Germinal center (tissue), 1 donor: ENCODE data around the gene MYO18B.

ENCODE experiments used
- DNase-seq: peaks from one replicate; pipeline ENCODE4 v3.0.0; 2012; ENCODE audit warnings: mixed read lengths, low spot score

MYO18B gene

GRCh38 chr22:25823276-25823675, 81.3 kb downstream of the MYO18B start:
- no peak for DNase-seq

GRCh38 chr22:25824828-25825423, 82.9 kb downstream of the MYO18B start:
- DNase-seq, result no peak

GRCh38 chr22:25827415-25827814, 85.4 kb downstream of the MYO18B start:
- DNase-seq, result no peak

- no peak for DNase-seq
Measured at GRCh38 chr22:25828422-25828821, 86.4 kb downstream of the MYO18B start.

DNA sequence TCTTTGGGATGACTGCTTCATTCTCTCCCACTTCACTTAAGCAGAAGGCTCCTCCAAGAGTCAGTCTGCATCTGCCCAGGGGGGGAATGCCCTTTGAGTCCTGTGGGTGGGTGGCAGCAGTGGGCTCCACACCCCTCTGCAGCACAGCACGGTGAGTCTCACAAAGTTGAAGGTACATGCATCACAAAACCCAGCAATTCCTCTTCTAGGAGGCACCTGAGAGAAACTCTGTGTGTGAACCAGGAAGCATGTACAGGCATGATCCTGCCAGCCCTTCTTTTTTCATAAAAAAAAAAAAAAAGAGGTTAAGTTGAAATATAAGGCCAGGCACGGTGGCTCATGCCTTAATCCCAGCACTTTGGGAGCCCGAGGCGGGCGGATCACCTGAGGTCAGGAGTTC, 87.2 kb downstream of the MYO18B start:
- no peak for DNase-seq

GRCh38 chr22:25829808-25830777, 88.1 kb downstream of the MYO18B start:
- no peak for DNase-seq

DNA sequence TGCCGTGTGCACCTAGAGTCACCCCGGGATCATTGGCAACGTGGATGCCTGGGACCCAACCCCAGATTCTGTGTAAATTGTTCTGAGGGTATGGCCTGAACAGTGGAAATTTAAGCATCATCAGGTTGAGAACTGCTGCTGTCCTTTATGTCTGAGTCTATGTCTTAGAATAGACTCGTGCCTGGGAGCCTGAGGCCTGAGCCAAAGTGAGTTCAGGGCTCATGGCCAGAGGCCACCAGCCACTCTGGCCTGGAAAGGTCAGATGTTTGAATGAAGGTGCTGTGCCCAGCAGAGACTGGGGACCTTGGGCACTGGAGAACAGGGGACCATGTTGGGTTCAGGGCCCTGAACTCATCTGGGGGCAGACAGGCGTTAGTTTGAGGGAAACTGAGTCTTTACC, 91.1 kb downstream of the MYO18B start:
- no peak for DNase-seq

DNA sequence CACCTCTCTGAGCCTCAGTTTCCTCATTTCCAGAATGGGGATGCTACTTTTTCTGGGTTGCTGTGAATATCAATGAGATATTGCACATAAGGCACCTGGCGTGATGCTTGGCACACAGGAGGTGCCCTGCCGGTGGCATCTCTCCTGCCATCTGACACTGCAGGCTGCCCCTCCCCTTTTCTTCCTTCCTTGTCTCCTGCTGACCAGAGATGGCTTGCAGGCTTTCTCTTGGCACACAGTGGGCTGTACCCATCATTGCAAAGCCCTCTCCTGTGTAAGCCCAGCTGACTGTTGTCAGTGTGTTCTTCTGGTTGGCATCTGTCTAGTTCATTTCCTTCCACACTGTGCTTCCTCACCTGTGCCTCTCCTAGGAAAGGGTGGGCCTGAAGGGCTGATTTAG, 91.7 kb downstream of the MYO18B start:
- no peak for DNase-seq

DNA sequence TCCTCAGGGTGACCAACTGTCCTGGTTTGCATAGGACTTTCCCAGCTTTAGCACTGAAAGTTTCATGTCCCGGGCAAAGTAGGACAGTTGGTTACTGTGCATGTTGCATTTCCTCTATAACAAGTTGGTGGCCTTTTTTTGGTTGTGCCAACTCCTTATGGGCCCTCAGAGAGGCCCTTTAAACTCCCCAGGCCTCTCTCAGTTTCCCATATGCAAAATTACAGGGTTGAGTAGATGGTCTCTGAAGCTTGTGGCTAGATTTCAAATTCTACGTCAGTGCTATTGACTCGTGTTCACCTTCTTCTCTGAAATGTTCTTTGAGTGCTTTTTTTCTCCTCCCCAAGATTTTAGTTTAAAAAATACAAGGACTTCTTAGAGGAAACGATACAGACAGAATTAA, 92.5 kb downstream of the MYO18B start:
- no peak for DNase-seq

GRCh38 chr22:25835348-25835747, 93.4 kb downstream of the MYO18B start:
- no peak for DNase-seq

- no peak for DNase-seq
Measured at GRCh38 chr22:25837288-25837900, 95.4 kb downstream of the MYO18B start.

DNA sequence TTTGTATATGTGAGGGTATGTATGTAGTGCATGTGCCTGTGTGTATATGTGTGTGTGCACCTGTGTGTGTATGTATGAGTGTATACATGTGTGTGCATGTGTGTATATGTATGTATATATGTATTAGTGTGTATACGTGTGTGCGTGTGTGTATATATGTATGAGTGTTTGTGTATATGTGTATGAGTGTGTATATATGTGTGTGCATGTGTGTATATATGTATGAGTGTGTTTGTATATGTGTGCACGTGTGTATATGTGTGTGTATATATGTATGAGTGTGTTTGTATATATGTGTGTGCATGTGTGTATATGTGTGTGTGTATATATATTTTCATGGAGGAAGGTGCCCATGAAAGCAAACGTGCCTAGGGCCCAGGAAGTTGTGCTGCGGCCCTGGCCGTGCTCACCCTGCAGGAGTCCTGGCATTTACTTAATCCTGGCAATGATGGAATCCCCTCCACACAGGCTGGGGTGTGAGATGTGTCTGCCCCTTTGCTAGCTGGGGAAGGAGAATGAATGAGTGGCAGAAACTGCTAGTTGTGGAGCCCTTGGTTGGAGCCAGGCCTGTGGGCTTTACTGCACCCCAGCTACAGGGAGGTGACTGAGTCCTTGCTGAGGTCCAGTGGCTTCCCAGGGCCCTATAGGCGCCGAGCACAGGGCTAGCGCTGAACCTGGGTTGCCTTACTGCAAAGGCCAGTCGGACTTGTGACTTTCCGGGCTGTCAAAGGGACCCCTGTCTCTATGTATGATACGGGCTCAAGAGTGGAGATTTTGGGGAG, 97.2 kb downstream of the MYO18B start:
- DNase-seq, result no peak

DNA sequence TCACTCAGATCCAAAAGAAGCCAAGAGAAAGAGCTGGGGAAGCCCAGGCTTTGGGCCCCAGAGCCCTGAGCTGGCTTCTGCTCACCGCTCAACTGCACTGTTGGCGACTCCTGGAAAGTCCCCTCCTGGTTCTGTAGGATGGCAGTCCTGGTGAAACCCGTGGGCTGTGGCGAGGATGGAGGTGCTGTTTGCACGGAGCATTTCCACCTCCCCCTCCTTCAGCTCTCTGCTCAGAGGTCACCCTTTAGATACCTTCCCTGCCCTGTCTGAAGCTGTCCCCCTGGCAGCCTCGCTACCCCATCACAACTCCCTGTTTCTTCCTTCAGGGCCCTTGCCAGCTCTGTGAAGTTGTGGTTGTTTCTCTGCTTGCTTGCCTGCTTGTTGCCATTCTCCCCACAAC, 97.8 kb downstream of the MYO18B start:
- DNase-seq, result no peak

GRCh38 chr22:25840167-25840566, 98.2 kb downstream of the MYO18B start:
- no peak for DNase-seq

- no peak for DNase-seq
Measured at GRCh38 chr22:25840891-25841290, 98.9 kb downstream of the MYO18B start.

DNA sequence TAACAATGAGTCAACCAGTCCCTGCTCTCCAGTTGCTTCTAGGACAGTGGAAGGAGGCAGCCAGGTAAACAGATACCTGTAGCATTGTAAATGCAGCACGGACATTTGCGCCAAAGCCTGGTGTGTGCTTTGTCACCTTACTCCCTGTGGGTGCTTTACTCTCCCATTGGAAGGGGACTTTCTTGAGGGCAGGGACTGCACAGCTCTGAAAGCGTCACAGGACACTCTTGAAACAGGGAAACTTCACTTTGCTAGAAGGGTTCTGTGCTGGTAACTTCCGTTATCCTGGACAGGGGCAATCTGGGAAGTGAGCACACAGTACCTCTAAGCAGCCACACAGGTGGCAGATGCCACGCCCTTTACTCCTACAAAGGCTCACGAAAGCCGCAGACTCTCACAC, 99.8 kb downstream of the MYO18B start:
- DNase-seq, result no peak

GRCh38 chr22:25843660-25844405, 101.8 kb downstream of the MYO18B start:
- DNase-seq, result no peak

- no peak for DNase-seq
Measured at GRCh38 chr22:25844601-25845000, 102.6 kb downstream of the MYO18B start.

DNA sequence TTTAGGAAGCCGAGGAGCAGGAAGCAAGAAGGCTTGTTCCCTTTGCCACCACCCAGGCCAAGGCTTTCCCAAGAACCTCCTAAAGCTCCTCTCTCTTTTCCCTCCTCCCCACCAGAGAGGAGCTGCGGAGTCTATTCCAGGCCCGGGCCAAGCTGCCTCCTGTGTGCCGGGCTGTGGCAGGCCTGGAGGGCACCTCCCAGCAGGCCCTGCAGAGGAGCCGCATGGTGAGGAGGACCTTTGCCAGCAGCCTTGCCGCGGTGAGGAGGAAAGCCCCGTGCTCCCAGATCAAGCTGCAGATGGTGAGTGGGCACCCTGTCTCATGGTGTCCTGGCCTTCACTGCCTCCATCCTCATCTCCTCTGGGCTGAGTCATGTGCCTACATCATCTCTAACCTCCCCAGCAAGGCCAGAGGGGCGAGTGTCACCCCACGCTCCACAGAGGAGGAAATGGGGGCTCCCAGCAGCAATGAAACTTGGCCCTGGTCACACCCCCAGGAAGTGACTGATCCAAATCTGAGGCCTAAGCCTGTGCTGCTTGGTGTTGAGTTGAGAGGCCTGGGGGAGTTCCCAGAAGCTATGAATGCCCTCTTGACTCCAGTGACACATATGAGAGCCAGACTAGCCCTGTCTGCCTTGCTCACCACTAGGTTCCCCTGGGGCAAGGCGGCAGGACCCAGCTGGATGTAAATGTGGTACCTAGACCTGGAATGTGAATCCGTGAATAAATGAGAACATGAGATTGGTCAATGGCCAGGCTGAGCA, 104.2 kb downstream of the MYO18B start:
- no peak for DNase-seq

GRCh38 chr22:25847451-25847850, 105.5 kb downstream of the MYO18B start:
- no peak for DNase-seq

GRCh38 chr22:25848954-25849353, 107.0 kb downstream of the MYO18B start:
- DNase-seq, result no peak
